Progenitor cell of endocrine pancreas (in vitro differentiated cells): ENCODE results near the gene ALPK3. TPM values are rescaled to one million over a fixed set of nuclear protein-coding genes. Genes with fewer than 3 reads are reported as not detected.

ENCODE experiments used
- DNase-seq: peaks from one replicate; pipeline ENCODE4 v3.0.0; 2021; ENCODE audit warnings: low spot score; ENCODE audit not compliant: unreplicated experiment
- H3K27ac Mint-ChIP-seq: 2 replicates; pipeline ENCODE4 v1.8.0; 2021; ENCODE audit warnings: mild to moderate bottlenecking, moderate library complexity, mixed read lengths
- H3K27me3 Mint-ChIP-seq: 2 replicates; pipeline ENCODE4 v1.8.0; 2021; ENCODE audit warnings: mixed read lengths
- H3K36me3 Mint-ChIP-seq: 2 replicates; pipeline ENCODE4 v1.8.0; 2022; ENCODE audit warnings: mixed read lengths; ENCODE audit not compliant: insufficient read depth
- H3K4me1 Mint-ChIP-seq: 2 replicates; pipeline ENCODE4 v1.8.0; 2021; ENCODE audit warnings: low read depth, mixed read lengths
- H3K4me3 Mint-ChIP-seq: 2 replicates; pipeline ENCODE4 v1.8.0; 2021; ENCODE audit warnings: low read depth, mild to moderate bottlenecking, moderate library complexity, mixed read lengths
- H3K9me3 Mint-ChIP-seq: 2 replicates; pipeline ENCODE4 v1.8.0; 2021; ENCODE audit warnings: low read depth, mixed read lengths
- CTCF ChIP-seq: fragments of 200-600 bp; sonication (generic); IDR thresholded peaks from one replicate; pipeline ENCODE4 v1.5.0; 2021; ENCODE audit warnings: antibody characterized with exemption, mild to moderate bottlenecking; ENCODE audit not compliant: unreplicated experiment
- total RNA-seq: library from RNA; stranded (reverse); gene quantifications from 2 replicates; pipeline ENCODE4 v1.2.1, GENCODE V29; 2021

The ALPK3 gene
- total RNA-seq, 1 donor from 2014 or later, result 122 TPM

GRCh38 chr15:84778194-84778593 is 39.0 kb upstream of the ALPK3 start:
- Mint-ChIP-seq H3K27me3 (no peaks in the 10 kb centered on the region), H3K27ac (no peak overlapping the region), H3K4me1 (no peaks in the 10 kb centered on the region), H3K9me3 (no peaks in the 10 kb centered on the region), H3K36me3 (peaks cover 13% of the 10 kb centered on the region), H3K4me3 (no peak overlapping the region)
- no peak for TF ChIP-seq CTCF
- no peak for DNase-seq

- Mint-ChIP-seq H3K27me3 (no peaks in the 10 kb centered on the region), H3K9me3 (no peaks in the 10 kb centered on the region), H3K4me3 (no peak overlapping the region), H3K36me3 (peaks cover 19% of the 10 kb centered on the region), H3K27ac (no peak overlapping the region), H3K4me1 (no peaks in the 10 kb centered on the region)
- no peak for DNase-seq
- no peak for TF ChIP-seq CTCF
Observed at GRCh38 chr15:84780492-84780891, 36.7 kb upstream of the ALPK3 start.

- peaks cover 20% of the 10 kb centered on the region for H3K36me3 Mint-ChIP-seq
Observed at GRCh38 chr15:84781495-84781894, 35.7 kb upstream of the ALPK3 start.

GRCh38 chr15:84782346-84782745 is 34.8 kb upstream of the ALPK3 start:
- TF ChIP-seq CTCF, result no peak
- Mint-ChIP-seq H3K4me3 (no peak overlapping the region), H3K27me3 (no peaks in the 10 kb centered on the region), H3K4me1 (no peaks in the 10 kb centered on the region), H3K36me3 (peaks cover 20% of the 10 kb centered on the region), H3K27ac (no peak overlapping the region), H3K9me3 (no peaks in the 10 kb centered on the region)
- no peak for DNase-seq

More at GRCh38 chr15:84781495-84781894, 35.7 kb upstream of the ALPK3 start:
- Mint-ChIP-seq H3K27me3 (no peaks in the 10 kb centered on the region), H3K4me1 (no peaks in the 10 kb centered on the region), H3K9me3 (no peaks in the 10 kb centered on the region), H3K4me3 (no peak overlapping the region), H3K27ac (no peak overlapping the region)
- no peak for TF ChIP-seq CTCF
- DNase-seq, result no peak

GRCh38 chr15:84783493-84784251 is 33.5 kb upstream of the ALPK3 start:
- H3K27me3 Mint-ChIP-seq, result no peaks in the 10 kb centered on the region
- H3K9me3 Mint-ChIP-seq, result no peaks in the 10 kb centered on the region
- DNase-seq, result no peak
- no peak overlapping the region for H3K27ac Mint-ChIP-seq
- no peak for TF ChIP-seq CTCF
- H3K4me1 Mint-ChIP-seq, result no peaks in the 10 kb centered on the region
- H3K4me3 Mint-ChIP-seq, result no peak overlapping the region
- H3K36me3 Mint-ChIP-seq, result peaks cover 17% of the 10 kb centered on the region
